Measurements from ENCODE around the gene AHNAK2.
"Not testable (repeated sequence)": the region's sequence is repeated elsewhere in the genome, so short reads cannot be mapped to it uniquely, and the experiment has no call there.

AHNAK2 gene

GRCh38 chr14:104895207-104895785 lies 82.9 kb downstream of the AHNAK2 start:
- DNase-seq, result no peak

- DNase-seq, result no peak
Measured at GRCh38 chr14:104894331-104895206, 83.6 kb downstream of the AHNAK2 start.

- no peak for DNase-seq
Measured at GRCh38 chr14:104893435-104894207, 84.6 kb downstream of the AHNAK2 start.

GRCh38 chr14:104892531-104893434 lies 85.4 kb downstream of the AHNAK2 start:
- DNase-seq, result no peak

GRCh38 chr14:104891664-104892530 lies 86.3 kb downstream of the AHNAK2 start:
- DNase-seq, result no peak

GRCh38 chr14:104891121-104891551 lies 87.0 kb downstream of the AHNAK2 start:
- DNase-seq, result no peak

GRCh38 chr14:104890292-104890691 lies 87.9 kb downstream of the AHNAK2 start:
- DNase-seq, result not testable (repeated sequence)

GRCh38 chr14:104889375-104889757 lies 88.8 kb downstream of the AHNAK2 start:
- no peak for DNase-seq

- DNase-seq, result no peak
Measured at GRCh38 chr14:104888489-104889374, 89.4 kb downstream of the AHNAK2 start.

GRCh38 chr14:104887623-104888488 lies 90.3 kb downstream of the AHNAK2 start:
- no peak for DNase-seq

Data from NCI-H2227 treated with DMSO at 0.1 percent for 48 hours (cell line).